Smooth muscle cell (in vitro differentiated cells): Measurements from ENCODE around the gene KCNB1. TPM values are rescaled to one million over a fixed set of nuclear protein-coding genes. Genes with fewer than 3 reads are reported as not detected.

Source experiments
- DNase-seq: peaks from one replicate; lab custom pipeline; 2025; ENCODE audit not compliant: unreplicated experiment; lab: John Stamatoyannopoulos, UW
- H2AFZ ChIP-seq: fragments of 200-600 bp; sonication (generic); 2 replicates; pipeline ENCODE4 v1.6.0; 2016; ENCODE audit warnings: antibody characterized with exemption, low read depth, mild to moderate bottlenecking
- H3F3A ChIP-seq: fragments of 200-600 bp; sonication (generic); 2 replicates; pipeline ENCODE4 v1.6.0; 2017; ENCODE audit warnings: antibody characterized with exemption, low read depth
- H3K27ac ChIP-seq: fragments of 200-600 bp; sonication (generic); 2 replicates; pipeline ENCODE4 v1.5.1; 2016; ENCODE audit warnings: low read depth, mild to moderate bottlenecking
- H3K27me3 ChIP-seq: fragments of 200-600 bp; sonication (generic); 2 replicates; pipeline ENCODE4 v1.6.1; 2016; ENCODE audit warnings: low read depth, mild to moderate bottlenecking
- H3K36me3 ChIP-seq: fragments of 200-600 bp; sonication (generic); 2 replicates; pipeline ENCODE4 v1.5.1; 2016; ENCODE audit warnings: low read depth
- H3K4me1 ChIP-seq: fragments of 200-600 bp; sonication (generic); 2 replicates; pipeline ENCODE4 v1.5.1; 2016; ENCODE audit warnings: low read depth
- H3K4me2 ChIP-seq: fragments of 200-600 bp; sonication (generic); 2 replicates; pipeline ENCODE4 v1.6.0; 2016; ENCODE audit warnings: mild to moderate bottlenecking
- H3K4me3 ChIP-seq: fragments of 200-600 bp; sonication (generic); 2 replicates; pipeline ENCODE4 v1.5.1; 2016; ENCODE audit warnings: mild to moderate bottlenecking
- H3K79me2 ChIP-seq: fragments of 200-600 bp; sonication (generic); 2 replicates; pipeline ENCODE4 v1.6.0; 2016; ENCODE audit warnings: low read depth, mild to moderate bottlenecking
- H3K9ac ChIP-seq: fragments of 200-600 bp; sonication (generic); 2 replicates; pipeline ENCODE4 v1.6.0; 2016; ENCODE audit warnings: low read depth
- H3K9me3 ChIP-seq: fragments of 200-600 bp; sonication (generic); replicated peaks from 2 replicates; pipeline ENCODE4 v1.5.1; 2016; ENCODE audit warnings: low read depth
- H4K20me1 ChIP-seq: fragments of 200-600 bp; sonication (generic); 2 replicates; pipeline ENCODE4 v1.6.0; 2016; ENCODE audit warnings: low read depth
- CTCF ChIP-seq: fragments of 200-600 bp; sonication (generic); IDR thresholded peaks from 2 replicates; pipeline ENCODE4 v1.5.1; 2017; ENCODE audit warnings: borderline replicate concordance, mild to moderate bottlenecking, antibody characterized with exemption; ENCODE audit not compliant: insufficient read depth, poor library complexity, severe bottlenecking
- WGBS: methylation state at CpG from one replicate; pipeline ENCODE4 v1.1.7; 2016; ENCODE audit warnings: low lambda C conversion rate; 5-methylcytosine and 5-hydroxymethylcytosine counted together
- polyA plus RNA-seq: library from polyadenylated mRNA; unstranded; fragments of >200 nt; fragmentation: Nextera tagmentation; extraction: Ambion mirVana; gene quantifications from 2 replicates; pipeline ENCODE4 v1.2.1, GENCODE V29; 2016
- total RNA-seq: library from RNA; depleted of rRNA; stranded (reverse); fragments of >200 nt; gene quantifications from 2 replicates; pipeline ENCODE4 v1.2.3, GENCODE V29; 2014

The KCNB1 gene
- total and polyA plus RNA-seq, 2 experiments from 2014 or later = not detected

GRCh38 chr20:49505518-49505917 lies 23.1 kb upstream of the KCNB1 start:
- Histone ChIP-seq H3K27ac (no peak overlapping the region), H3K4me3 (no peak overlapping the region), H3K27me3 (peaks cover 8% of the 10 kb centered on the region), H3K79me2 (no peaks in the 10 kb centered on the region), H3K9me3 (no peaks in the 10 kb centered on the region), H3K4me2 (no peak overlapping the region), H2AFZ (no peak overlapping the region), H3K4me1 (peaks cover 10% of the 10 kb centered on the region), H3K36me3 (no peaks in the 10 kb centered on the region), H3F3A (no peaks in the 10 kb centered on the region), H4K20me1 (no peaks in the 10 kb centered on the region), H3K9ac (no peak overlapping the region)
- no peak for DNase-seq
- TF ChIP-seq CTCF = no peak
- WGBS = 56% methylated on average over 9 of the region's 9 CpGs

GRCh38 chr20:49503176-49503575 lies 20.7 kb upstream of the KCNB1 start:
- DNase-seq = no peak

GRCh38 chr20:49501917-49502316 lies 19.4 kb upstream of the KCNB1 start:
- no peaks in the 10 kb centered on the region for H3K9me3 ChIP-seq
- peaks cover 10% of the 10 kb centered on the region for H3K4me1 ChIP-seq
- no peak overlapping the region for H3K27ac ChIP-seq
- no peak overlapping the region for H3K4me3 ChIP-seq
- no peaks in the 10 kb centered on the region for H3K79me2 ChIP-seq
- peaks cover 12% of the 10 kb centered on the region for H3K27me3 ChIP-seq
- no peaks in the 10 kb centered on the region for H4K20me1 ChIP-seq
- H2AFZ ChIP-seq = no peak overlapping the region
- no peak for DNase-seq
- H3K36me3 ChIP-seq = no peaks in the 10 kb centered on the region
- TF ChIP-seq CTCF = no peak
- H3F3A ChIP-seq = no peaks in the 10 kb centered on the region
- H3K9ac ChIP-seq = no peak overlapping the region
- H3K4me2 ChIP-seq = no peak overlapping the region
- WGBS = 98% methylated on average over 3 of the region's 3 CpGs

More at GRCh38 chr20:49503176-49503575, 20.7 kb upstream of the KCNB1 start:
- Histone ChIP-seq H3K79me2 (no peaks in the 10 kb centered on the region), H4K20me1 (no peaks in the 10 kb centered on the region), H2AFZ (no peak overlapping the region), H3K27ac (no peak overlapping the region), H3K27me3 (peaks cover 8% of the 10 kb centered on the region), H3K9me3 (no peaks in the 10 kb centered on the region), H3K36me3 (no peaks in the 10 kb centered on the region), H3K4me1 (peaks cover 10% of the 10 kb centered on the region), H3F3A (no peaks in the 10 kb centered on the region), H3K4me2 (no peak overlapping the region), H3K9ac (no peak overlapping the region), H3K4me3 (no peak overlapping the region)
- TF ChIP-seq CTCF = no peak
- 87% methylated on average over 6 of the region's 6 CpGs for WGBS

- no peaks in the 10 kb centered on the region for H3K9me3 ChIP-seq
- no peaks in the 10 kb centered on the region for H3K79me2 ChIP-seq
- no peaks in the 10 kb centered on the region for H3F3A ChIP-seq
- no peak overlapping the region for H3K4me2 ChIP-seq
- no peak overlapping the region for H3K27ac ChIP-seq
- no peak for TF ChIP-seq CTCF
- 48% methylated on average over 1 of the region's 1 CpG for WGBS
- H3K9ac ChIP-seq = no peak overlapping the region
- no peak for DNase-seq
- no peaks in the 10 kb centered on the region for H3K4me1 ChIP-seq
- H3K36me3 ChIP-seq = no peaks in the 10 kb centered on the region
- H3K4me3 ChIP-seq = no peak overlapping the region
- H2AFZ ChIP-seq = no peak overlapping the region
- no peaks in the 10 kb centered on the region for H4K20me1 ChIP-seq
- H3K27me3 ChIP-seq = peaks cover 9% of the 10 kb centered on the region
Observed at GRCh38 chr20:49497398-49497669, 14.9 kb upstream of the KCNB1 start.
